GM12878 (cell line): ENCODE measurements around the gene EPX. TPM values are rescaled to one million over a fixed set of nuclear protein-coding genes. Genes with fewer than 3 reads are reported as not detected.
A peak's percentile ranks its signal among the peaks of the same experiment; 100 is the strongest.

ENCODE experiments used
- BCL11A ChIP-seq: IDR thresholded peaks from 2 replicates; pipeline ENCODE4 v1.6.1; 2011; ENCODE audit warnings: low read depth, low read length
- EGR1 ChIP-seq, 2 experiments: IDR thresholded peaks; 1 replicate in 1 of 2; 2 replicates in 1 of 2; pipeline ENCODE4 v1.6.1; 2011 to 2012; ENCODE audit warnings: low read depth in 2 of 2, low read length in 2 of 2, borderline replicate concordance in 1 of 2, mild to moderate bottlenecking in 1 of 2, moderate library complexity in 1 of 2
- FOXK2 ChIP-seq: fragments of 450-650 bp; IDR thresholded peaks from 2 replicates; pipeline ENCODE4 v1.6.1; 2017; ENCODE audit warnings: mild to moderate bottlenecking, moderate library complexity
- FOXM1 ChIP-seq: IDR thresholded peaks from 2 replicates; pipeline ENCODE4 v1.6.1; 2012; ENCODE audit warnings: low read depth, mild to moderate bottlenecking, inconsistent platforms, low read length, moderate library complexity
- HDAC2 ChIP-seq: fragments of 200-600 bp; sonication (generic); IDR thresholded peaks from 2 replicates; pipeline ENCODE4 v1.6.1; 2017
- IKZF1 ChIP-seq: fragments of 450-650 bp; conservative IDR thresholded peaks from 2 replicates; pipeline ENCODE4 v1.6.1; 2017; ENCODE audit warnings: antibody characterized with exemption, mild to moderate bottlenecking
- MEF2B ChIP-seq: fragments of 450-650 bp; IDR thresholded peaks from 2 replicates; pipeline ENCODE4 v1.6.1; 2018; ENCODE audit warnings: mild to moderate bottlenecking, moderate library complexity; ENCODE audit not compliant: partially characterized antibody, poor library complexity, severe bottlenecking
- MTA2 ChIP-seq: fragments of 450-650 bp; IDR thresholded peaks from 2 replicates; pipeline ENCODE4 v1.6.1; 2016; ENCODE audit warnings: low read depth, mild to moderate bottlenecking, moderate library complexity
- NBN ChIP-seq: fragments of 450-650 bp; IDR thresholded peaks from 2 replicates; pipeline ENCODE4 v1.6.1; 2016
- RELB ChIP-seq: fragments of 450-650 bp; IDR thresholded peaks from 2 replicates; pipeline ENCODE4 v1.6.1; 2017; ENCODE audit warnings: low read depth, mild to moderate bottlenecking, moderate library complexity
- SKIL ChIP-seq: fragments of 450-650 bp; IDR thresholded peaks from 2 replicates; pipeline ENCODE4 v1.6.1; 2017; ENCODE audit warnings: mild to moderate bottlenecking, low read depth, inconsistent platforms; ENCODE audit not compliant: poor library complexity, severe bottlenecking
- SMAD1 ChIP-seq: fragments of 450-650 bp; IDR thresholded peaks from 2 replicates; pipeline ENCODE4 v1.6.1; 2018; ENCODE audit warnings: mild to moderate bottlenecking, low read depth; ENCODE audit not compliant: partially characterized antibody
- SMARCA5 ChIP-seq: fragments of 450-650 bp; IDR thresholded peaks from 2 replicates; pipeline ENCODE4 v1.6.1; 2017; ENCODE audit warnings: mild to moderate bottlenecking
- STAT3 ChIP-seq: IDR thresholded peaks from 2 replicates; pipeline ENCODE4 v1.6.1; 2011; ENCODE audit warnings: low read depth, low read length, improper control_type of control experiment
- polyA plus RNA-seq, 11 experiments: library from polyadenylated mRNA; depleted of rRNA in 4 of 11; unstranded in 6 of 11; stranded (reverse) in 5 of 11; fragments of >200 nt; fragmentation: Nextera tagmentation in 4 of 11; fragmentation: Illumina TruSeq in 1 of 11; extraction: Ambion mirVana in 4 of 11; extraction: Trizol in 1 of 11; gene quantifications; 1 replicate in 1 of 11; 2 replicates in 10 of 11; pipeline versions ENCODE4 v1.2.1 to v1.2.3, GENCODE V29; 2011 to 2016; ENCODE audit warnings: inconsistent platforms in 2 of 11, missing spikeins in 2 of 11, low read depth in 1 of 11
- total RNA-seq, 4 experiments: library from RNA; depleted of rRNA in 3 of 4; stranded (reverse); fragments of >200 nt in 3 of 4; fragmentation: Illumina TruSeq in 1 of 4; extraction: Trizol in 1 of 4; gene quantifications; 2 replicates each; pipeline versions ENCODE4 v1.2.1 to v1.2.3, GENCODE V29; 2013 to 2021
- TF ChIP-seq, protein P1 (sequence below): fragments of 450-650 bp; formaldehyde crosslinking; IDR thresholded peaks from 2 replicates; pipeline ENCODE4 v1.4.0; 2020; ENCODE audit warnings: mild to moderate bottlenecking, moderate library complexity
- TF ChIP-seq, protein P2 (sequence below): IDR thresholded peaks from 2 replicates; pipeline ENCODE4 v1.6.1; 2012; ENCODE audit warnings: low read length, inconsistent platforms

Gene EPX
- total and polyA plus RNA-seq, 10 of the 15 experiments (the other 5 are each of a cell fraction or from before 2014, with no cell fraction given) = 0.03 TPM; not detected in 9

- TF ChIP-seq SKIL (peak; percentile 75), MEF2B (peak; percentile 67), NBN (peak; percentile 87), IKZF1 (peak; percentile 89), HDAC2 (no peak), SMAD1 (peak; percentile 24), FOXM1 (no peak), SMARCA5 (peak; percentile 39; the same call in 1 of the 2 replicates), BCL11A (peak; percentile 18; the same call in 1 of the 2 replicates), FOXK2 (no peak), STAT3 (no peak), MTA2 (peak; percentile 47; the same call in 1 of the 2 replicates), EGR1 (IDR thresholded peaks at IDR 0.05; ENCODE audit: borderline replicate concordance in 1 of 2, low read depth in 2 of 2, low read length in 2 of 2) (peak in 1 of 2 experiments; percentile 67; a peak in 2 of 3 replicates), RELB (peak; percentile 51; the same call in 1 of the 2 replicates)
- TF ChIP-seq, protein P1, sequence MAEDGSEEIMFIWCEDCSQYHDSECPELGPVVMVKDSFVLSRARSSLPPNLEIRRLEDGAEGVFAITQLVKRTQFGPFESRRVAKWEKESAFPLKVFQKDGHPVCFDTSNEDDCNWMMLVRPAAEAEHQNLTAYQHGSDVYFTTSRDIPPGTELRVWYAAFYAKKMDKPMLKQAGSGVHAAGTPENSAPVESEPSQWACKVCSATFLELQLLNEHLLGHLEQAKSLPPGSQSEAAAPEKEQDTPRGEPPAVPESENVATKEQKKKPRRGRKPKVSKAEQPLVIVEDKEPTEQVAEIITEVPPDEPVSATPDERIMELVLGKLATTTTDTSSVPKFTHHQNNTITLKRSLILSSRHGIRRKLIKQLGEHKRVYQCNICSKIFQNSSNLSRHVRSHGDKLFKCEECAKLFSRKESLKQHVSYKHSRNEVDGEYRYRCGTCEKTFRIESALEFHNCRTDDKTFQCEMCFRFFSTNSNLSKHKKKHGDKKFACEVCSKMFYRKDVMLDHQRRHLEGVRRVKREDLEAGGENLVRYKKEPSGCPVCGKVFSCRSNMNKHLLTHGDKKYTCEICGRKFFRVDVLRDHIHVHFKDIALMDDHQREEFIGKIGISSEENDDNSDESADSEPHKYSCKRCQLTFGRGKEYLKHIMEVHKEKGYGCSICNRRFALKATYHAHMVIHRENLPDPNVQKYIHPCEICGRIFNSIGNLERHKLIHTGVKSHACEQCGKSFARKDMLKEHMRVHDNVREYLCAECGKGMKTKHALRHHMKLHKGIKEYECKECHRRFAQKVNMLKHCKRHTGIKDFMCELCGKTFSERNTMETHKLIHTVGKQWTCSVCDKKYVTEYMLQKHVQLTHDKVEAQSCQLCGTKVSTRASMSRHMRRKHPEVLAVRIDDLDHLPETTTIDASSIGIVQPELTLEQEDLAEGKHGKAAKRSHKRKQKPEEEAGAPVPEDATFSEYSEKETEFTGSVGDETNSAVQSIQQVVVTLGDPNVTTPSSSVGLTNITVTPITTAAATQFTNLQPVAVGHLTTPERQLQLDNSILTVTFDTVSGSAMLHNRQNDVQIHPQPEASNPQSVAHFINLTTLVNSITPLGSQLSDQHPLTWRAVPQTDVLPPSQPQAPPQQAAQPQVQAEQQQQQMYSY (CRISPR knock-in tag) = no peak
- TF ChIP-seq, protein P2, sequence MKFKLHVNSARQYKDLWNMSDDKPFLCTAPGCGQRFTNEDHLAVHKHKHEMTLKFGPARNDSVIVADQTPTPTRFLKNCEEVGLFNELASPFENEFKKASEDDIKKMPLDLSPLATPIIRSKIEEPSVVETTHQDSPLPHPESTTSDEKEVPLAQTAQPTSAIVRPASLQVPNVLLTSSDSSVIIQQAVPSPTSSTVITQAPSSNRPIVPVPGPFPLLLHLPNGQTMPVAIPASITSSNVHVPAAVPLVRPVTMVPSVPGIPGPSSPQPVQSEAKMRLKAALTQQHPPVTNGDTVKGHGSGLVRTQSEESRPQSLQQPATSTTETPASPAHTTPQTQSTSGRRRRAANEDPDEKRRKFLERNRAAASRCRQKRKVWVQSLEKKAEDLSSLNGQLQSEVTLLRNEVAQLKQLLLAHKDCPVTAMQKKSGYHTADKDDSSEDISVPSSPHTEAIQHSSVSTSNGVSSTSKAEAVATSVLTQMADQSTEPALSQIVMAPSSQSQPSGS = peak; percentile 41; the same call in 1 of the 2 replicates
Measured at GRCh38 chr17:58232707-58233156, 40.2 kb downstream of the EPX start (continued).
